SJSA1 (cell line): ENCODE results near the gene TENT5C. TPM values are rescaled to one million over a fixed set of nuclear protein-coding genes. Genes with fewer than 3 reads are reported as not detected.
"Not testable (repeated sequence)": the region's sequence is repeated elsewhere in the genome, so short reads cannot be mapped to it uniquely, and the experiment has no call there.

Experiments
- DNase-seq, 2 experiments: peaks; one replicate each; pipeline ENCODE4 v3.0.0-alpha.2; 2015 to 2020; ENCODE audit warnings: low spot score in 2 of 2, low read depth in 1 of 2
- H3K27ac ChIP-seq: fragments of 250-450 bp; sonication (Bioruptor Pico); 2 replicates; pipeline ENCODE4 v1.5.1; 2020; ENCODE audit warnings: mild to moderate bottlenecking, moderate library complexity
- H3K27me3 ChIP-seq: fragments of 250-450 bp; sonication (Bioruptor Pico); replicated peaks from 2 replicates; pipeline ENCODE4 v1.5.1; 2020; ENCODE audit warnings: mild to moderate bottlenecking, moderate library complexity
- H3K36me3 ChIP-seq: fragments of 250-450 bp; sonication (Bioruptor Pico); 2 replicates; pipeline ENCODE4 v1.5.1; 2020; ENCODE audit warnings: mild to moderate bottlenecking
- H3K4me1 ChIP-seq: fragments of 250-450 bp; sonication (Bioruptor Pico); replicated peaks from 2 replicates; pipeline ENCODE4 v1.6.1; 2021; ENCODE audit warnings: mild to moderate bottlenecking
- H3K4me3 ChIP-seq: fragments of 250-450 bp; sonication (Bioruptor Pico); 2 replicates; pipeline ENCODE4 v1.5.1; 2020; ENCODE audit warnings: mild to moderate bottlenecking
- H3K9me3 ChIP-seq: fragments of 250-450 bp; sonication (Bioruptor Pico); replicated peaks from 2 replicates; pipeline ENCODE4 v1.5.1; 2020; ENCODE audit warnings: mild to moderate bottlenecking
- total RNA-seq: library from RNA; depleted of rRNA; stranded (reverse); fragments of >200 nt; shearing (Covaris generic); gene quantifications from 2 replicates; pipeline ENCODE4 v1.2.3, GENCODE V29; 2014; rRNA removed

TENT5C gene
- total RNA-seq = 0.53 and 0.92 TPM in 2 replicates

- Histone ChIP-seq H3K36me3 (no peaks in the 10 kb centered on the region), H3K9me3 (no peaks in the 10 kb centered on the region), H3K4me3 (peak within 1 kb of the TSS; percentile 50), H3K27me3 (peaks cover 24% of the 10 kb centered on the region), H3K4me1 (peaks cover 12% of the 10 kb centered on the region; the same call in 1 of the 2 replicates), H3K27ac (no peak within 1 kb of the TSS)
- DNase-seq = peak; percentile 96 to 98
These were observed at the start of gene TENT5C for GRCh38 chr1:117605774-117606648. TSS of gene TENT5C (plus strand) at chr1:117606048. CDS start at chr1:117622869, 16,821 bp downstream.

GRCh38 chr1:117556341-117556740 is 49.5 kb upstream of the TENT5C start:
- no peaks in the 10 kb centered on the region; the same call in 1 of the 2 replicates for H3K27me3 ChIP-seq
- no peaks in the 10 kb centered on the region for H3K36me3 ChIP-seq
- no peak overlapping the region for H3K4me3 ChIP-seq
- no peaks in the 10 kb centered on the region for H3K4me1 ChIP-seq
- no peaks in the 10 kb centered on the region for H3K9me3 ChIP-seq
- DNase-seq = no peak
- H3K27ac ChIP-seq = no peak overlapping the region

- H3K27ac ChIP-seq = no peak overlapping the region
- no peak for DNase-seq
- no peaks in the 10 kb centered on the region for H3K9me3 ChIP-seq
- H3K4me3 ChIP-seq = no peak overlapping the region
- no peaks in the 10 kb centered on the region for H3K4me1 ChIP-seq
- no peaks in the 10 kb centered on the region for H3K36me3 ChIP-seq
- no peaks in the 10 kb centered on the region; the same call in 1 of the 2 replicates for H3K27me3 ChIP-seq
These were observed 48.9 kb upstream of the TENT5C start for GRCh38 chr1:117556976-117557375.

GRCh38 chr1:117558451-117558850 is 47.4 kb upstream of the TENT5C start:
- not testable (repeated sequence) for H3K36me3 ChIP-seq, H3K4me1 ChIP-seq, H3K27me3 ChIP-seq, H3K4me3 ChIP-seq, H3K9me3 ChIP-seq, H3K27ac ChIP-seq, DNase-seq

- no peak for DNase-seq
- no peak overlapping the region for H3K27ac ChIP-seq
- no peaks in the 10 kb centered on the region for H3K36me3 ChIP-seq
- H3K4me3 ChIP-seq = no peak overlapping the region
- H3K4me1 ChIP-seq = no peaks in the 10 kb centered on the region
- no peaks in the 10 kb centered on the region for H3K9me3 ChIP-seq
- no peaks in the 10 kb centered on the region; the same call in 1 of the 2 replicates for H3K27me3 ChIP-seq
These were observed 46.7 kb upstream of the TENT5C start for GRCh38 chr1:117559139-117559538.

GRCh38 chr1:117559985-117560384 is 45.9 kb upstream of the TENT5C start:
- Histone ChIP-seq H3K4me3 (no peak overlapping the region), H3K4me1 (no peaks in the 10 kb centered on the region), H3K36me3 (no peaks in the 10 kb centered on the region), H3K27me3 (no peaks in the 10 kb centered on the region; the same call in 1 of the 2 replicates), H3K27ac (no peak overlapping the region), H3K9me3 (no peaks in the 10 kb centered on the region)
- no peak for DNase-seq

- DNase-seq = no peak
- H3K36me3 ChIP-seq = no peaks in the 10 kb centered on the region
- H3K27ac ChIP-seq = no peak overlapping the region
- no peaks in the 10 kb centered on the region for H3K9me3 ChIP-seq
- H3K27me3 ChIP-seq = no peaks in the 10 kb centered on the region; the same call in 1 of the 2 replicates
- no peaks in the 10 kb centered on the region for H3K4me1 ChIP-seq
- H3K4me3 ChIP-seq = no peak overlapping the region
These were observed 44.8 kb upstream of the TENT5C start for GRCh38 chr1:117561071-117561470.

GRCh38 chr1:117561551-117561950 is 44.3 kb upstream of the TENT5C start:
- H3K27me3 ChIP-seq = no peaks in the 10 kb centered on the region; the same call in 1 of the 2 replicates
- no peaks in the 10 kb centered on the region for H3K9me3 ChIP-seq
- no peak overlapping the region for H3K4me3 ChIP-seq
- no peak overlapping the region for H3K27ac ChIP-seq
- no peaks in the 10 kb centered on the region for H3K4me1 ChIP-seq
- H3K36me3 ChIP-seq = no peaks in the 10 kb centered on the region
- DNase-seq = no peak

- H3K4me3 ChIP-seq = no peak overlapping the region
- no peak for DNase-seq
- no peaks in the 10 kb centered on the region for H3K27me3 ChIP-seq
- H3K36me3 ChIP-seq = no peaks in the 10 kb centered on the region
- no peaks in the 10 kb centered on the region for H3K4me1 ChIP-seq
- H3K9me3 ChIP-seq = no peaks in the 10 kb centered on the region
- no peak overlapping the region for H3K27ac ChIP-seq
These were observed 43.0 kb upstream of the TENT5C start for GRCh38 chr1:117562581-117563491.

GRCh38 chr1:117563492-117563875 is 42.4 kb upstream of the TENT5C start:
- Histone ChIP-seq H3K9me3 (no peaks in the 10 kb centered on the region), H3K27me3 (no peaks in the 10 kb centered on the region), H3K4me3 (no peak overlapping the region), H3K4me1 (no peaks in the 10 kb centered on the region), H3K36me3 (no peaks in the 10 kb centered on the region), H3K27ac (no peak overlapping the region)
- peak in 1 of 2 experiments; percentile 10 for DNase-seq

- Histone ChIP-seq H3K27ac (no peak overlapping the region), H3K4me3 (no peak overlapping the region)
- no peak for DNase-seq
These were observed 41.4 kb upstream of the TENT5C start for GRCh38 chr1:117564227-117565075.

GRCh38 chr1:117565076-117565556 is 40.7 kb upstream of the TENT5C start:
- Histone ChIP-seq H3K4me1 (no peaks in the 10 kb centered on the region), H3K36me3 (no peaks in the 10 kb centered on the region), H3K27me3 (no peaks in the 10 kb centered on the region), H3K4me3 (no peak overlapping the region), H3K9me3 (no peaks in the 10 kb centered on the region), H3K27ac (no peak overlapping the region)
- no peak for DNase-seq

More at GRCh38 chr1:117564227-117565075, 41.4 kb upstream of the TENT5C start:
- no peaks in the 10 kb centered on the region for H3K4me1 ChIP-seq
- H3K27me3 ChIP-seq = no peaks in the 10 kb centered on the region
- H3K9me3 ChIP-seq = no peaks in the 10 kb centered on the region
- no peaks in the 10 kb centered on the region for H3K36me3 ChIP-seq
